ENCODE data around the gene EIF4B. TPM values are rescaled to one million over a fixed set of nuclear protein-coding genes. Genes with fewer than 3 reads are reported as not detected.

EIF4B gene
- total RNA-seq, 1 experiment from 2014 or later: 809 TPM

DNA sequence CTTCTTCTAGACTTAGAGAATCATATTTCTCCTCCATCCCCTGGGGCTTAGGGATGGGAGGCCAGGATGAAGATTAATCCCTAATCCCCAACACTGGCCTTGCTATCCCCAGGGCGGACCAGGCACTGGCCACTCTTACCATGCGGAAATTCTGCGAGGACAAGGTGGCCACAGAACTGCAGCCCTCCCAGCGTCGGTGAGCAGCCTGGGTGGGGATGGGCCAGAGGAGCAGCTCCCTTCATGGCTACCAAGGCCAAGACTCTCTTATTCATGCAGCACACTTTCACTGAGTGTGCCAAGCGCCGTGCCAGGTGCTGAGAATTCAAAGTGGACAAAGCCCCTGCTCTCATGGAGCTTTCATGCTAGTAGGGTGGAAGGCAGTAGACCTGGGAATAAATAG lies 50.6 kb downstream of the EIF4B start:
- no peak overlapping the region for H3K4me2 ChIP-seq (ENCODE audit: low read length)
- POLR2A ChIA-PET: interaction anchor here (1.2 to 1.7 kb wide), 2 partner anchors 22 to 51 kb away, joined by 4 read pairs; partner anchors contain the start of genes EIF4B and SPRYD3
- TF ChIP-seq CEBPB (IDR thresholded peaks at IDR 0.05; ENCODE audit: low read depth): no peak
- TF ChIP-seq, protein P1, sequence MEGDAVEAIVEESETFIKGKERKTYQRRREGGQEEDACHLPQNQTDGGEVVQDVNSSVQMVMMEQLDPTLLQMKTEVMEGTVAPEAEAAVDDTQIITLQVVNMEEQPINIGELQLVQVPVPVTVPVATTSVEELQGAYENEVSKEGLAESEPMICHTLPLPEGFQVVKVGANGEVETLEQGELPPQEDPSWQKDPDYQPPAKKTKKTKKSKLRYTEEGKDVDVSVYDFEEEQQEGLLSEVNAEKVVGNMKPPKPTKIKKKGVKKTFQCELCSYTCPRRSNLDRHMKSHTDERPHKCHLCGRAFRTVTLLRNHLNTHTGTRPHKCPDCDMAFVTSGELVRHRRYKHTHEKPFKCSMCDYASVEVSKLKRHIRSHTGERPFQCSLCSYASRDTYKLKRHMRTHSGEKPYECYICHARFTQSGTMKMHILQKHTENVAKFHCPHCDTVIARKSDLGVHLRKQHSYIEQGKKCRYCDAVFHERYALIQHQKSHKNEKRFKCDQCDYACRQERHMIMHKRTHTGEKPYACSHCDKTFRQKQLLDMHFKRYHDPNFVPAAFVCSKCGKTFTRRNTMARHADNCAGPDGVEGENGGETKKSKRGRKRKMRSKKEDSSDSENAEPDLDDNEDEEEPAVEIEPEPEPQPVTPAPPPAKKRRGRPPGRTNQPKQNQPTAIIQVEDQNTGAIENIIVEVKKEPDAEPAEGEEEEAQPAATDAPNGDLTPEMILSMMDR (IDR thresholded peaks at IDR 0.05 in 2 of 3, conservative IDR thresholded peaks at IDR 0.05 in 1 of 3; ENCODE audit: borderline replicate concordance in 1 of 3, insufficient read depth in 1 of 3, low read depth in 2 of 3, low read length in 2 of 3): no peak
- TF ChIP-seq CBX3 (IDR thresholded peaks at IDR 0.05; ENCODE audit: low read depth): no peak
- no peak for TF ChIP-seq SP1 (IDR thresholded peaks at IDR 0.05; ENCODE audit: low read depth)
- no peak for TF ChIP-seq JUND (IDR thresholded peaks at IDR 0.05)
- TF ChIP-seq YY1 (IDR thresholded peaks at IDR 0.05; ENCODE audit: extremely low read depth, insufficient replicate concordance, low read depth, low read length): no peak
- TF ChIP-seq SIN3A (IDR thresholded peaks at IDR 0.05; ENCODE audit: low read depth): no peak
- no peak for TF ChIP-seq POLR2A (IDR thresholded peaks at IDR 0.05; ENCODE audit: borderline replicate concordance, extremely low read depth, insufficient read depth, insufficient read length)
- TF ChIP-seq ELF1 (IDR thresholded peaks at IDR 0.05; ENCODE audit: borderline replicate concordance, low read depth): no peak
- no peaks in the 10 kb centered on the region for H3K36me3 ChIP-seq (ENCODE audit: control insufficient read depth in 1 of 2, insufficient read depth in 2 of 2, low read length in 2 of 2)
- intact Hi-C loops (cut with micrococcal nuclease): no loop called here
- H3K79me2 ChIP-seq (ENCODE audit: insufficient read depth, low read length): peaks cover 4% of the 10 kb centered on the region; the same call in 1 of the 2 replicates
- no peaks in the 10 kb centered on the region for H3K9me3 ChIP-seq (ENCODE audit: control insufficient read depth in 1 of 2, insufficient read depth in 1 of 2, low read depth in 1 of 2, low read length in 2 of 2)
- H3K27me3 ChIP-seq (ENCODE audit: insufficient read depth, low read length): no peaks in the 10 kb centered on the region
- no peak overlapping the region for H2AFZ ChIP-seq (ENCODE audit: low read depth, low read length, poor library complexity, severe bottlenecking)
- no peak overlapping the region for H3K9ac ChIP-seq (ENCODE audit: low read length)
- H4K20me1 ChIP-seq (ENCODE audit: insufficient read depth): peaks cover 1% of the 10 kb centered on the region; the same call in 1 of the 2 replicates
- no peak for DNase-seq (ENCODE audit: low read depth, low spot score)
- CTCF ChIA-PET: interaction anchor here (0.6 kb wide), 1 partner anchor 278 kb away, joined by 4 read pairs; no protein-coding TSS in a partner anchor
- H3K9me2 ChIP-seq (ENCODE audit: insufficient read depth): no peaks in the 10 kb centered on the region
- no peak overlapping the region for H3K4me3 ChIP-seq (replicated peaks in 1 of 2; ENCODE audit: low read depth in 1 of 2, low read length in 2 of 2)
- peaks cover 31 to 46% of the 10 kb centered on the region in 2 experiments for H3K4me1 ChIP-seq (ENCODE audit: control insufficient read depth in 1 of 2, insufficient read depth in 2 of 2, low read length in 2 of 2)
- no peak for ATAC-seq
- no peak overlapping the region for H3K27ac ChIP-seq (ENCODE audit: low read depth, low read length)
- RAD21 ChIA-PET (ENCODE audit: low non-redundant PET in 1 of 2, low total read pairs in 2 of 2, uncharacterized antibody in 2 of 2, unreplicated experiment in 2 of 2): no interaction called here
- no TSS peak for BruUV-seq (replicated peaks)

Measured in HCT116 (cell line).